ENCODE data around the gene SEMA5B.

Gene SEMA5B

DNA sequence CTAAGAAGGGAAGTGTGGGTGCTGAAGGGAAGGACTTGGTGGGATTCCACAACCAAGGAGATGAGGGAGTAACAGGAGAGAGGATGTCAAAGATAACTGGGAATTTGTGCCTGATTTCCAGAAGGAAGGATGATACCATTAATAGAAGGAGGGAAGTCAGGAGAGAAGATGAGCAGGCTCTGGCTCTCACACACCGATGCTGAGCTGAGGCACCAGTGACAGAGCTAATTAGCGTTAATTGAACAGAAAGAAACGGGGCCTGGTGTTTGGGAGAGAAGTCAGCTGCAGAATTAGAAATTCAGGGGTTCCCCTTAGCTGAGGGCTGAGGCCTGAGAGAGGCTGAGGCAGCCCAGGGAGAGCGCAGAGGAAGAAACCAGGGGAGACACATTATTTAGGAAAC, 27.4 kb upstream of the SEMA5B start:
- TF ChIP-seq, protein P1, sequence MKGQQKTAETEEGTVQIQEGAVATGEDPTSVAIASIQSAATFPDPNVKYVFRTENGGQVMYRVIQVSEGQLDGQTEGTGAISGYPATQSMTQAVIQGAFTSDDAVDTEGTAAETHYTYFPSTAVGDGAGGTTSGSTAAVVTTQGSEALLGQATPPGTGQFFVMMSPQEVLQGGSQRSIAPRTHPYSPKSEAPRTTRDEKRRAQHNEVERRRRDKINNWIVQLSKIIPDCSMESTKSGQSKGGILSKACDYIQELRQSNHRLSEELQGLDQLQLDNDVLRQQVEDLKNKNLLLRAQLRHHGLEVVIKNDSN (IDR thresholded peaks at IDR 0.05): no peak
- no peak for TF ChIP-seq ZBTB7A (IDR thresholded peaks at IDR 0.05; ENCODE audit: low read depth)
- TF ChIP-seq REST (IDR thresholded peaks at IDR 0.05; ENCODE audit: low read depth): no peak
- no peak for TF ChIP-seq TCF12 (IDR thresholded peaks at IDR 0.05; ENCODE audit: low read depth)
- no peak for TF ChIP-seq TAF1 (IDR thresholded peaks at IDR 0.05; ENCODE audit: low read depth)
- TF ChIP-seq NFIC (IDR thresholded peaks at IDR 0.05): no peak
- no peak for TF ChIP-seq FOXM1 (IDR thresholded peaks at IDR 0.05; ENCODE audit: borderline replicate concordance, low read depth)
- no peak for TF ChIP-seq YY1 (IDR thresholded peaks at IDR 0.05; ENCODE audit: low read depth)
- no peak for TF ChIP-seq MAX (IDR thresholded peaks at IDR 0.05)

- TF ChIP-seq FOXM1 (IDR thresholded peaks at IDR 0.05; ENCODE audit: borderline replicate concordance, low read depth): no peak
- no peak for TF ChIP-seq REST (IDR thresholded peaks at IDR 0.05; ENCODE audit: low read depth)
- no peak for TF ChIP-seq NFIC (IDR thresholded peaks at IDR 0.05)
- TF ChIP-seq TCF12 (IDR thresholded peaks at IDR 0.05; ENCODE audit: low read depth): no peak
- no peak for TF ChIP-seq YY1 (IDR thresholded peaks at IDR 0.05; ENCODE audit: low read depth)
- no peak for TF ChIP-seq CEBPB (IDR thresholded peaks at IDR 0.05)
- no peak for TF ChIP-seq TAF1 (IDR thresholded peaks at IDR 0.05; ENCODE audit: low read depth)
- no peak for TF ChIP-seq EGR1 (IDR thresholded peaks at IDR 0.05)
- TF ChIP-seq EP300 (IDR thresholded peaks at IDR 0.05; ENCODE audit: borderline replicate concordance): no peak
These were observed 26.7 kb upstream of the SEMA5B start for GRCh38 chr3:123054109-123054778.

- TF ChIP-seq YY1 (IDR thresholded peaks at IDR 0.05; ENCODE audit: low read depth): no peak
These were observed 25.5 kb upstream of the SEMA5B start for GRCh38 chr3:123053107-123053506.

DNA sequence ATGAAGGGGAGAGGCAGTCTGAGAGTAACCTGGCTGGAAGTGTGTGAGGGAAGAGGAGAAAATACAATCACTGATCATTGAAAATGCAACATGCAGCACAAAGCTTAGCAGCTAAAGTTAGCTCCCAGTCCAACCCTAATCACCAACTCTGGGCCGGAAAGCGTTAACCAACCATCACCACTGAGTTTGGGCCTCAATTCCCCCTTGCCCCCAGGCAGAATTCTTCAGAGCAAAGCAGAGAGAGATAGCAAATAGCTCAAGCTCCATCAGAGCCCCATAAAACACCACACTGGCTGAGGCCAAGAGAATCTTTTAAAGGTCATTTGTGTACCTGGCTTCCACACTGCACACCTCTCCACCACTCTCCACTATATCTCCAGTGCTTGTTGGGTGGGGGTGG, 23.1 kb upstream of the SEMA5B start:
- no peak for TF ChIP-seq ZBTB7A (IDR thresholded peaks at IDR 0.05; ENCODE audit: low read depth)
- no peak for TF ChIP-seq TEAD4 (IDR thresholded peaks at IDR 0.05)
- TF ChIP-seq TCF12 (IDR thresholded peaks at IDR 0.05; ENCODE audit: low read depth): no peak
- no peak for TF ChIP-seq CREB1 (IDR thresholded peaks at IDR 0.05; ENCODE audit: low read depth)
- TF ChIP-seq FOXM1 (IDR thresholded peaks at IDR 0.05; ENCODE audit: borderline replicate concordance, low read depth): no peak

GRCh38 chr3:123048480-123049237, 21.1 kb upstream of the SEMA5B start:
- TF ChIP-seq YY1 (IDR thresholded peaks at IDR 0.05; ENCODE audit: low read depth): no peak
- TF ChIP-seq TEAD4 (IDR thresholded peaks at IDR 0.05): no peak
- no peak for TF ChIP-seq RAD21 (IDR thresholded peaks at IDR 0.05; ENCODE audit: low read depth)

- TF ChIP-seq NFIC (IDR thresholded peaks at IDR 0.05) (no peak), REST (IDR thresholded peaks at IDR 0.05; ENCODE audit: low read depth) (no peak), TCF12 (IDR thresholded peaks at IDR 0.05; ENCODE audit: low read depth) (no peak), FOXM1 (IDR thresholded peaks at IDR 0.05; ENCODE audit: borderline replicate concordance, low read depth) (no peak), TEAD4 (IDR thresholded peaks at IDR 0.05) (no peak), RAD21 (IDR thresholded peaks at IDR 0.05; ENCODE audit: low read depth) (no peak), ZBTB7A (IDR thresholded peaks at IDR 0.05; ENCODE audit: low read depth) (no peak), YY1 (IDR thresholded peaks at IDR 0.05; ENCODE audit: low read depth) (no peak), EP300 (IDR thresholded peaks at IDR 0.05; ENCODE audit: borderline replicate concordance) (no peak), EGR1 (IDR thresholded peaks at IDR 0.05) (no peak), TAF1 (IDR thresholded peaks at IDR 0.05; ENCODE audit: low read depth) (no peak), MAX (IDR thresholded peaks at IDR 0.05) (no peak), CREB1 (IDR thresholded peaks at IDR 0.05; ENCODE audit: low read depth) (no peak), CEBPB (IDR thresholded peaks at IDR 0.05) (no peak)
- TF ChIP-seq, protein P1 (IDR thresholded peaks at IDR 0.05): no peak
These were observed 19.4 kb upstream of the SEMA5B start for GRCh38 chr3:123047062-123047319.

Data from Ishikawa (cell line).